Hindlimb muscle (tissue), 1 donor: Measurements from ENCODE around the gene LRRC2. TPM values are rescaled to one million over a fixed set of nuclear protein-coding genes. Genes with fewer than 3 reads are reported as not detected.
"Not testable (repeated sequence)": the region's sequence is repeated elsewhere in the genome, so short reads cannot be mapped to it uniquely, and the experiment has no call there.

Experiments used
- DNase-seq: peaks from one replicate; pipeline ENCODE4 v3.0.0-alpha.2; 2013
- polyA plus RNA-seq: library from polyadenylated mRNA; unstranded; fragments of 120-200 nt; gene quantifications from one replicate; pipeline ENCODE4 v1.2.1, GENCODE V29; 2013; ENCODE audit not compliant: insufficient read length

LRRC2 gene
- polyA plus RNA-seq, 1 donor: 5.9 TPM

DNA sequence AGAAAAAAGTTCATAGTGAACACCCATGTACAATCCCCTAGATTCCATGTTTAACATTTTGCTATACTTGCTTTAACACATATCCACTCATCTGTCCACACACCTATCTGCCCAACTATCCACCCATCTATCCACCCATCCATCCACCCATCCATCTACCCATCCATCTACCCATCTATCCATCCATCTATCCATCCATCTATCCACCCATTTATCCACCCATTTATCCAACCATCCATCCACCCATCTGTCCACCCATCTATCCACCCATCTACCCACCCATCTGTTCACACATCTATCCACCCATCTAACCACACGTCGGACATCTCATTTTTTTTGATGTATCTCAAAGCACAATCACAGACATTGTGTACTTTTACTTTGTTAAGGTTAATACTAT is 42.5 kb downstream of the LRRC2 start:
- DNase-seq: no peak

DNA sequence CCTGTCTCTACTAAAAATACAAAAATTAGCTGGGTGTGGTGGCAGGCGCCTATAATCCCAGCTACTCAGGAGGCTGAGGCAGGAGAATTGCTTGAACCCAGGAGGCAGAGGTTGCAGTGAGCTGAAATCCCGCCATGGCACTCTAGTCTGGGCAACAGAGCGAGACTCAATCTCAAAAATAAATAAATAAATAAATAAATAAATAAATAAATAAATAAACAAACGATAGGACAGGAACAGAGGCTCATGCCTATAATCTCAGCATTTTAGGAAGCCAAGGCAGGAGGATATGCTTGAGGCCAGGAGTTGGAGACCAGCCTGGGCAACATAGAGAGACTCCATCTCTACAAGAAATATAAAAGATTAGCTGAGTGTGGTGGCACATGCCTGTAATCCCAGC is 43.9 kb downstream of the LRRC2 start:
- DNase-seq: not testable (repeated sequence)

DNA sequence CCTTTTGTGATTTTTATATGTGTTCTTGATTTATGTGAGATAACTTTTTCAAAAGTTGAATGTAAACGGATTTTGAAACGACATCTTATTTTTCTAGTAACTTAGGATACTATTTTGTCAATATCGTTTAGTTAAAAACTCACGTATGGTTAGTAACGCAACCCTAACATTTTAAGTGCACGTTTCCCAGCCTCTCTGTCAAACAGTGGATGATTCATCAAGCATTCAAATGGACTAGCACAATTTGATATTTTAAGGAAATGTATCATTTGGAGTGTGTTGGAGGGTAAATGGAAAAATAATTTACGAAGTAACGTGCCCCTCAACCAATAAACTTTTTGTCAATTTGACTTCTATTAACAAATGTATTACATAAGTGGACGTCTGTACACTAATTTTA is 45.0 kb downstream of the LRRC2 start:
- DNase-seq: no peak

DNA sequence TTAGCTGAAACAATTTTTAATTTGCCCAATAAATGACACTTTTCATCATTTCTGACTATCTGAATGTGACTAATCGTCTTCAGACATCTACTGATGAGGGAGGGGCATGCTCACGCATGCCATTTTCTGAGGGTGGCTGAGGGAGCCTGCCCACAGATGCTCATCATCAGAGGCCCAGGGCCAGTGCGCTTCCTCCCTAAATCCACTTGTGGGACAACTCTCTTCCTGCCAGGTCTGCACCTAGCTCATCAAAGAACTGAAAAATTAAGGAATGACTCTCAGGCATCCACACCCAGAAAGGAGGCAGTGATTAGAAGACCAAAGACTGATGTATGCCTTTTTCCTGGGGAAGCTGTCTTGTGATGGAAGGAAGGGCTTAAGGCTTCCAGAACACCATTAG is 45.6 kb downstream of the LRRC2 start:
- DNase-seq: no peak

DNA sequence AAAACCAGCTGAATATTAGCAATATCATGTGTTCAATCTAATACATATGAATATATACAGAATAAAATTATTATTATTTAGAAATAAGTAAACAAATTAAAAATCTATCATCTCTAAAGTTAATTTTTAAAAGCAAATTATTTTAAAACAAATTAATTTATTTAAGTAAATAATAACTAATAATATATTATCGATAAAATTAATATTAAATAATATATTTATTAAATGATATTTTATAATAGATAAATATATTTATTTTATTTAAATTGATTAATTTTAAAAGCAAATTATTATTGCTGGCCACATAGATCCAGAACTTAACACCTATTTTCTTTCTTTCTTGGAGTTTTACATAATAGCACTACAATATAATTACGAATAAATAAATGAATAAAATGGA is 46.1 kb downstream of the LRRC2 start:
- DNase-seq: no peak

DNA sequence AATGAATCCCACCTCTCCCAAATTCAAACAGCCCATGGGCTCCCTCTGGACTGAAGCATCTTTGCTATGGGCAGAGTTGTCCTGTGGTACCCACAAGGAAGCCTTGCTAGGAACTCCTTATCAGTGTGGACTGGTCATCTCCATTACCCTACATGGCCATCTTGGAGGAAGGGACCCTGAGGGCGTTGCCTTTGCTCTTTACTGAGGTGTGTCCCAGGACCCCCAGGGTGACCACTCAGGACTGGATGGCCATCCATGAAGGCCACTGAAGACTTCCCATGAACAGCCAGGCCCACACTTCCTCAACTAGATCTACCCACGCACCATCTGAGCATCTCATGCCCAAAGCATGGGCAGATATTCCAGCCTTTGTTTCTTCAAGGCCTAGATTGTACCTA is 48.3 kb downstream of the LRRC2 start:
- DNase-seq: no peak

DNA sequence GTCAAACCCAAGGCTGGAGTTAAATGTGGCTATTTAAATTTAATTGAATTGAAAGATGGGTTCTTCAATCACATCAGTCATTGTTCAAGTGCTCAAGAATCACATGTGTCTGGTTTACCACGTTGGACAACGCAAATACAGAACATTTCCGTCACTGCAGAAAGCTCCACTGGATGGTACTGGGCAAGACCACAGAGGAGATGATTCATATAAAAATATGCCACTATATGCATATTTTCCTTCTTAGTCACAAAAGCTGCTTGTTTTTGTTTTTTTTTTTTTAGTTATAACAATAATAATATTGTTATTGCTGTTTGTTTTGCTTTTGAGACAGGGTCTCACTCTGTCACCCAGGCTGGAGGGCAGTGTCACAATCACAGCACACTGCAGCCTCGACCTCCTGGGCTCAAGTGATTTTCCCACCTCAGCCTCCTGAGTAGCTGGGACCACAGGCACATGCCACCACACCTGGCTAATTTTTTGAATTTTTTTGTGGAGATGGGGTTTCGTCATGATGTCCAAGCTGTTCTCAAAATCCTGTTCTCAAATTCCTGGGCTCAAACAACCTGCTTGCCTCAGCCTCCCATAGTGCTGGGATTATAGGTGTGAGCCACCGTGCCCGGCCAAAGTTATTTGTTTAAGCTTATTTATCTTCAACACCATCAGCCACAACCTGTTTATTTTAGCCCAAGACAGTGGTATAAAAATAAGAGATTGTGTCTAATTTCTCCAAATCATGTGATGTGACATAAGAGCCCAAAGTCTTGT is 48.9 kb downstream of the LRRC2 start:
- DNase-seq: no peak

DNA sequence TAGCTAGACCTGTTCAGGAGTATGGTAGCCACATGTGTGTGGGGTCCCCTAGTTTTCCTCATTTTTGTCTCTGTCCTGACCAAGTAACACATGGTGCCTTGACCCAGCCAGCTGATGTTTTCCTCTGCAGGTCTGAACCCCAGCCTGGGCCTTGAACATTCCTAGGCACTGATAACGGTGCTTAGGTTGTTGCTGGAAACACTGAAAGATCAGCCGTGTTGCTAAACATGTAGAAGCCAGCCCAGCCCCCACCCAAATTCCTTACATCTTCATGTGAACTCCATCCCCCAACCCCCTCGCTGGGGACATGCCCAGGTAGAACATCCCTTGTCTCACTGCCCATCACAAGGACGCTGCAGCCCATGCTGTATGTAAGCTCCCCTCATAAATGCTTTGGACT is 49.6 kb downstream of the LRRC2 start:
- no peak for DNase-seq

DNA sequence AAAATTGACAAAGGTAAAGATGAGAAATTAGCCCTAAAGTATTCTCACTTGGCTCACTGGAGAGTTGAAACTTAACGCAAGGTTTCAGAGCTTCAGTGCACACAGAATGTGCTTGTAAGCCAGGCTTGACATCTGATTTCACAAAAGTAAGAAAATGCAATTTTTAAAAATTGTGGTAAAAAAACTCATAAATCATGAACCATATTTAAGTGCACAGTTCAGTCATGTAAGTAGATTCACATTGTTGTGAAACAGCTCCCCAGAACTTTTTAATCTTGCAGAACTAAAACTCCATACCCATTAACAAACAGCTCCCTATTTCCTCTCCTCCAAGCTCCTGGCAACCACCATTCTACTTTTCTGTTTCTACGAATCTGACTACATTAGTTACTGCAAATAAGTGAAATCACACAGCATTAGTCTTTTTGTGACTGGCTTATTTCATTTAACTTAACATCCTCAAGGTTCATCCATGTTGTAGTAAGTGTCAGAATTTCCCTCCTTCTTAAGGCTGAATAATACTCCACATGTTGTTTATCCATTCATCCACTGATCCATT is 53.8 kb downstream of the LRRC2 start:
- no peak for DNase-seq

DNA sequence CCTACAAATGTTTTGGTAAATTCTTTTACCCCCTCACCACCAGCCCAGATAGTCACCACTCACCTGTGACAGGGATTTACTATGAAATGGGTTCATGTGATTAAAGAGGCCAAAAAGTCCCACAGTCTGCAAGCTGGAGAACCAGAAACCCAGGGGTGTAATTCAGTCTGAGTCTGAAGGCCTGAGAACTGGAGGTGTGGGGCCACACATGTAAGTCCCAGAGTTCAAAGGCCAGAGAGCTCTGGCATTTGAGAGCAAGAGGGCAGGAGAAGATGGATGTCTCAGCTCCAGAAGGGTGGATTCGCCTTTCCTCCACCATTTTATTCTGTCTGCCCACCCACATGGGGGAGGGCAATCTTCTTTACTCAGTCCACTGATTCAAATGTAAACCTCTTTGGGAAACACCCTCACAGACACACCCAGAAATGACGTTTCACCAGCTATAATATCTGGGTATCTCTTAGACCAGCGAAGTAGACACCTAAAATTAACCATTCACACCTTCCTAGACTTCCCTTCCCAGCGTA is 56.4 kb downstream of the LRRC2 start:
- DNase-seq: no peak

DNA sequence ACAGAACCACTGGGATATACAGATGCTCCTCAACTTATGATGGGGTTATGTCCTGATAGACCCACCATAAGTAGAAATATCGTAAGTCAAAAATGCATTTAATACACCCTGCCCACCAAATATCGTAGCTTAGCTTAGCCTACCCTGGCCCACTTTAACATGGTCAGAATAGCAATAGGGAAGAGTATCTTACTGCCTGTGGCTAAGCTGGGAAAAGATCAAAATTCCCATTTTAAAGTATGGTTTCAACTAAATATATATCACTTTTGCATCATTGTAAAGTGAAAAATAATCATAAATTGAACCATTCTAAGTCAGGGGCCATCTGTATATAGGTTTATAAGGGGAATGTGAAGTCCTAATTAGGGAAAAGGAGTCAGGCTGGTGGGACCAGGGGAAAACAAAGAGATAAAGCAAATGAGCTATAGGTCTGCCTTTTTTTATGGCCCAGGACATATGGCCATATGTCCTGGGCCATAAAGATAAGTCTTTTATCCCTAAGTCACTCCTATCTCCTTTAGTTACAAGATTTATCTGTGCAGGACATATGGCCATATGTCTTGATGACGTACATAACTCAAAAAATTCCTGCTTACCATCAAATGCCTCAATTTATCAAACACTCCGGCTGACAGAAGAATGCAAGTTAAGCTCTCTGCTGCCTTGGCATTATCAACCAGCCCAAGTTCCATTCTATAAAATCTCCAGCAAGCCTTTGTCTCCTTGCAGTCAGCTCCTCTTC is 57.1 kb downstream of the LRRC2 start:
- DNase-seq: no peak

DNA sequence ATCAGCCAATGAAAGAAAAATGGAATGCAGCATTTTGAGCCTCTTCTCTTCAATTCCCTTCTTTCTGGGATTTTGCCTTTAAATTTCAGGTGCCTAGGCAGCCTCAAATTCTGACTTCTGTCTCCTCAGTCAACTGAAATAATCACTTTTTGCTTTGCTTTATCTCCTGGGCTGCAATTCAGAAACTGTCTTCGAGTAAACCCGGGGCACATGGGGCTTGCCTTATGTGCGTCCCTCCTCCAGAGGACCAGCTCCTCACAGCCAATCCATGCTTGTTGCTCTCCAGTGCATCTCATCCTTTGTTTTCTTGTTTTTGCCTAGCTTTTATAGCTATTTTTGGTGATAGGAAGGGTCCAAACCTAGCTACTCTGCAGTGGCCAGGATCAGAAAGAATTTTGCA is 59.6 kb downstream of the LRRC2 start:
- no peak for DNase-seq

DNA sequence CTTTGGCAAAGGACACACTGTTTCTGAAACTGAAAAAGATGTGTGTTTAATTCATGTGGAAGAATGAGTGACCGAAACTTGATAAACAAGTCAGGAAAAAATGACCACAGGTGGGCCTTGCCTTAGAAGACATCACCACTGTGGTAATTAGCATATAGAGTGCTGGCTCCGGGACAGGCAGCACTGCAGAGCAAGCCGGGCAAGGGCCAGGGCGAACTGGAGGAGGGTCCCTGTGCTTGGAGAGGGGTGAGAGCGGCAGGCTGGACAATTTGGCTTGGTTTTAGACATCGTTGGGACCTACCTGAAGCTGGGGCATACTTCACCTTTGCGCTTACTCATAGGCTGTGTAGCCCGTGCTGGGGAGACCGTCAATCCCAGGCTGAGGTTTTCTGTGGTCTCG is 60.1 kb downstream of the LRRC2 start:
- DNase-seq: no peak

DNA sequence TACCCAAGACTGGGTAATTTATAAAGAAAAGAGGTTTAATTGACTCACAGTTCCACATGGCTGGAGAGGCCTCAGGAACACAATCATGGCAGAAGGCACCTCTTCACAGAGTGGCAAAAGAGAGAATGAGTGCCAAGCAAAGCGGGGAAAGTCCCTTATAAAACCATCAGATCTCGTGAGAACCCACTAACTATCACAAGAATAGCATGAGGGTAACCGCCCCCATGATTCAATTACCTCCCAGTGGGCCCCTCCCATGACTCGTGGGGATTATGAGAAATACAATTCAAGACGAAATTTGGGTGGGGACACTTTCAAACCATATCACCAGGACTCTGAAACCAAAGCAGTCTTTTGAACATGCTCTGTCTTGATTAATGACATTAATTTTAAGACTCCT is 61.3 kb downstream of the LRRC2 start:
- DNase-seq: no peak

DNA sequence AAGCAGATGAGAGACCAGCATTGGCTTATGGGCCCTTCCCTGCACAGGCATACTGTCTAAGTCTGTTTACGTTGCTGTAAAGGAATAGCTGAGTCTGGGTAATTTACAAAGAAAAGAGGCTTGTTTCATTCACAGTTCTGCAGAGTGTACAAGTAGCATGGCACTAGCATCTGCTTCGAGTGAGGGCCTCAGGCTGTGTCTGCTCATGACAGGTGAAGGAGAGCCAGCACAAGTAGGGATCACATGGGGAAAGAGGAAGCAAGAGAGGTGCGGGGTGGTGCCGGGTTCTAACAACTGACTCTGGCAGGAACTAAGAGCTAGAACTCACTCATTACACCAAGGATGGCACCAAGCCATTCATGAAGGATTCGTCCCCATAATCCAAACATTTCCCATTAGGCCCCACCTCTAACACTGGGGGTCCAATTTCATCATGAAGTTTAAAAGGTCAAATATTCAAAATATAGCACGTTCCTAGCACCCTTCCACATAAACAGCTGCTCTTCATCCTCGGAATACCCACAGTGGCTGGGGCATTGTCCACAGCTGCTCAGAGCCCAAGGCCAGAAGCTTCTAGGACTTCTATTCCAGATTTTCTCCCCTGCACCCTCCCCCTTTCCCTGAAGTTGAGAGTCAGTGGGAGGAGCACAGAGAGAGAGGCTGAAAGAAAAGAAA is 62.8 kb downstream of the LRRC2 start:
- no peak for DNase-seq

DNA sequence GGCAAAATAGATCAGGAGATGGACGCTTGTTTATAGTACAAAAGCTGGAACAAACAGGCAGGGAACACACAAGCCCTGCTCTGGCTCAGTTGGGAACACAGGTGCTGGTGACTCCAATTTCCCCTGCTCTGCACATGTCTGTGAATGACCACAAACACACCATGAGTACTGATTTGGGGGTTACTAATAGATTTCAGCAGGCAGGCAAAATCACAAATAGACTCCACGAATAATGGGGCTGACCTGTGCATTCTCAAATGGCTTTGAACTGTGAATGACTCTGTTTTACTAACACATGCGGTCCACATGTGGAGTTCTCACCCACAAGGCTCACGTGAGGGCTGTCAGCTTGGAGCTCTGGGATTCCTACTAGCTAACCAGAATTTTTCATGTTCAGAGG is 64.4 kb downstream of the LRRC2 start:
- DNase-seq: no peak

DNA sequence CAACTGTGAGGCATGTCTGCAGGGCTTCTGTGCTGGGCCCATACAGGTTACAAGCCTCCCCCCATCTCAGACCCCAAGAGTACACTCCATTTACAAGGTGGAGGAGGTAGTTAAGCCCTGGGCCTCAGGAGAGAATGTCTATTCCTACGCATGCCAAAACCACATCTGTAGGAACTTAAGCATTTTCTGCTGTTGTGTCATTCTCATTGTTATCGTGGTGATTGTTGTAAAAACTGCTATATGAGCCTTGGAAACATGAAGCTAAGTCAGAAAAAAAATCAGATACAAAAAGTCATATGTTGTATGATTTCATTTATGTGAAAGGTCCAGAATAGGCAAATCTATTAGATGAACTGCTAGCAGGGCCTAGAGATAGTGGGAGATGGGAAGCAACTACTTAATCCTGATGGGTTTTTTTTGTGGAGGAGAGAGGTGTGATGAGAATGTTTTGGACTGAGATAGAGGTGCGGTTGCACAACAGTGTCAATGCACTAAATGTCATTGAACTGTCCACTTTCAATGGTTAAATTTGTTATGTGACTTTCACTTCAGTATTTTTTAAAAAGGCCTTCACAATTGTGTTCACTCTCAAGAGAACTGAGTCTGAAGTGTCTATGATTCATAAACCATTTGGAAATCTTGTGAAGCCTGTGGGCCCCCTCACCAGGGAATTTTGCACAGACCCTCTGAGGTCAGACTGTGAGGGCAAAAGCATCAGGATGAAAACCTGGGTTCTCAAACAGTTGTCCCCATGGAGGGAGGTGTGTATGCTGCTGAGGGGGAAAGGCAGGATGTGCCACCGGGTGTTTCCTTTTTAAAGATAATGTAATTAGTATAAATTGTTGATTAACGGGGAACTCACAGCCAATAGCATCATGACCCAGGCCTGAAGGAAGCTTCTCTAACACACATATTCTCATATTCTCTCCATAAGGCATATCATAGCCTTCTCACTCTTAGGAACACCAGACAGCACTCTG is 65.2 kb downstream of the LRRC2 start:
- DNase-seq: no peak

DNA sequence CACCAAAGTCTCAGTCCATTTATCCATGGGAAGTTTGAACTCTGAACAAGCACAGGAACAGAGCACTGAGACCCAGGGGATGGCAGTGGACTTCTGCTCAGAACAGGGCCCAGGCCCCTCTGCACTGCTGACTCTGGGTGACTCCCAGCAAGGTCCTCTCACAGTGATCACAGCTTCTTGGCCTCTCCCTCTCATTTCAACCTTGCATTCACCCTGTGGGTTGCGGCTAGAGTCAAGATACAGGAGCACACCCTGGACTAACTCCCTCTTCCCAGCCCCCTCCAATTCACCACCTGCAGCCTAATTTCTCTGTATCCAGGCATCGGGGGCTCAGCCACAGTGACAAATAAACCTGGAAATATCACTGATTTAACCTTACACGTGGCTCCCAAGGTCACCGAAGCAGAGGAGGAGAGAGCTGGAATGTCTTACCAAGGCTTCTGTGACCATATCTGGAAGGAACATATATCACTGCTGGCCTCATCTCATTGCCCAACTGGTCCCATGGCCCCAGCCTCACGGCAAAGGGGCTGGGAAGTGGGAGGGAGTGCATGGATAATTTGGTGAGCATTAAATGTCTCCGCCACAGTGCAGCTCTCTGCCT is 67.1 kb downstream of the LRRC2 start:
- no peak for DNase-seq

DNA sequence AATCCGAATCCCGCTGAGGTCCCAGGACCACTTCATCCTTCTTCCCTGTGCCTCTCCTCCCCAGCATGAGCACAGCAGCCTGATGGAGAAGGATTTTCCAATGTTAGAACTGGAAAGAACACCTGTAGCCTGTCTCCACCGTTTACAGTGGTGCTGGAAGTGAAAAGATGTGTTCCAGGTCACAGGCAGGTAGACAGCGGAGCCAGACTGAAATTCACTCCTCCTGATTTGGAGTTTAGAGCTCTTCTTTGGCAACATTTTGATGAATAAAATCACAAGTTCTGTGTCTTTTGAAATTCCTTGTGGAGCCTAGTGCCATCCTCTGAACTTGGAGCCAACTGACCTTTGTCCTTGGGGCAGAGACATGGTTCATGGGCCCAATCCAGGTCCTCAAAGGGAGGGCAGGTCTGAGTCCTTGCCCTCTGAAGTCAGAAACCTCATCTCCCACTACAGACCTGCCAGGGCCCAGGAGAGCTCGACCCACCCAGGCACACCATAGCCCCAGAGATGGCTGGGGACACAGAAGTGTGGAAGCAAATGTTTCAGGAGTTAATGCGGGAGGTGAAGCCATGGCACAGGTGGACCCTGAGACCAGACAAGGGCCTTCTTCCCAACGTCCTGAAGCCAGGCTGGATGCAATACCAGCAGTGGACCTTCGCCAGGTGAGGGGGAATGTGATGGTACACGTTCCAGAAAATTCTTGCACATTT is 68.4 kb downstream of the LRRC2 start, which contains the start of gene RTP3:
RTP3 (plus strand) TSS at position 421 of the 710 bp plus-strand sequence; CDS start at position 508, 87 bp downstream.
- no peak for DNase-seq

DNA sequence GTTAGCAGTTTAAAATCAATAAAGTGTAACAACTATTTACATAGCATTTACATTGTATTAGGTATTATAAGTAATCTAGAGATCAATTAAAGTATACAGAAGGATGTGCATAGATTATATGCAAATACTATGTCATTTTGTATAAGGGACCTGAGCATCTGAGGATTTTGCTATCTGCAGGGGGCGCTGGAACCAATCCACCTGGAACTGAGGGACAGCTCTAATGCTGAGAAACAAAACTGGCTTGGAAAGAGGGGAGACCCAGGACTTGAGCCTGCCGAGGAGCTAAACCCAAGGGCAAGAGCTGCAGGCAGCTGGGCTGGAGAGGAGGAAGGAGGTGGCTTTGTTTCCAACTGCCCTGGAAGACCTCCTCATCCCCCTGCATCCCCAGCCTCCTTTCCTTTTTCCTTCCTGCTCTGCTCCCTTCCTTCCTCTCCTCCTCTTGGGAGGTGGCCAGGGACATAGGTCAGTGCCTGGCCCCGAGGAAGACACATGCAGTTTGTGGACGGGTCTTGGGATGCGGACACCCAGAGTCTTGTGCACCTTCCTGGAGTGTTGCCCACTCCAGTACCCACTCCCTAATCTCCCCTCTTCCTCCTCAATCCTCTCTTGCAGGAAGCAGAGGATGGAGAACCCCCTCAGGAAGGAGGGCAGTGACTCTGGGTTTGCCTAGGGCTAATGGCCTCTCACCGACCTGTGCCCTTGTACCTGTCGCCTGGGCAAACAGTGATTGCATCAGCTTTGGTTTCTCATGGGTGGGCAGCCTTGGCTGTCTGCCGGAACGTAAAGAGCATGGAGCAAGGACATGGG is 69.2 kb downstream of the LRRC2 start:
- DNase-seq: no peak
